Measurements from ENCODE around the gene EVX1.

Gene EVX1

GRCh38 chr7:27249724-27250556 is 7.3 kb downstream of the EVX1 start:
- DNase-seq (ENCODE audit: low read depth in 3 of 3): no peak

GRCh38 chr7:27250557-27251070 is 8.0 kb downstream of the EVX1 start:
- DNase-seq (ENCODE audit: low read depth in 3 of 3): no peak

- no peak for DNase-seq (ENCODE audit: low read depth in 3 of 3)
These were observed 8.6 kb downstream of the EVX1 start for GRCh38 chr7:27251136-27251651.

GRCh38 chr7:27251652-27252590 is 9.3 kb downstream of the EVX1 start:
- no peak for DNase-seq (ENCODE audit: low read depth in 3 of 3)

- no peak for DNase-seq (ENCODE audit: low read depth in 3 of 3)
These were observed 12.0 kb downstream of the EVX1 start for GRCh38 chr7:27254625-27255024.

GRCh38 chr7:27260211-27260610 is 17.6 kb downstream of the EVX1 start:
- no peak for DNase-seq (ENCODE audit: low read depth in 3 of 3)

- DNase-seq (ENCODE audit: low read depth in 3 of 3): no peak
These were observed 19.5 kb downstream of the EVX1 start for GRCh38 chr7:27262121-27262520.

GRCh38 chr7:27263781-27264180 is 21.2 kb downstream of the EVX1 start:
- DNase-seq (ENCODE audit: low read depth in 3 of 3): no peak

GRCh38 chr7:27269455-27269854 is 26.9 kb downstream of the EVX1 start:
- no peak for DNase-seq (ENCODE audit: low read depth in 3 of 3)

- DNase-seq (ENCODE audit: low read depth in 3 of 3): no peak
These were observed 28.8 kb downstream of the EVX1 start for GRCh38 chr7:27271384-27271783.

GRCh38 chr7:27277628-27278027 is 35.0 kb downstream of the EVX1 start:
- DNase-seq (ENCODE audit: low read depth in 3 of 3): no peak

GRCh38 chr7:27283558-27283957 is 41.0 kb downstream of the EVX1 start:
- no peak for DNase-seq (ENCODE audit: low read depth in 3 of 3)

- no peak for DNase-seq (ENCODE audit: low read depth in 3 of 3)
These were observed 52.6 kb downstream of the EVX1 start for GRCh38 chr7:27295236-27295635.

- no peak for DNase-seq (ENCODE audit: low read depth in 3 of 3)
These were observed 54.8 kb downstream of the EVX1 start for GRCh38 chr7:27297356-27297755.
